Activated CD4-positive, alpha-beta T cell treated with anti-CD3 and anti-CD28 coated beads, Interleukin-2, amount 50 U/mL, for 4 hours (primary cell): Measurements from ENCODE around the gene TBC1D1.

Experiments
- DNase-seq, 2 experiments: peaks; one replicate each; pipeline ENCODE4 v3.0.0-alpha.2; 2020

TBC1D1 gene

GRCh38 chr4:38132843-38133662 lies 242.2 kb downstream of the TBC1D1 start:
- DNase-seq, result no peak

- no peak for DNase-seq
Observed at GRCh38 chr4:38133711-38134480, 243.0 kb downstream of the TBC1D1 start.

- DNase-seq, result no peak
Observed at GRCh38 chr4:38135201-38135600, 244.3 kb downstream of the TBC1D1 start.

GRCh38 chr4:38136604-38137003 lies 245.7 kb downstream of the TBC1D1 start:
- no peak for DNase-seq

- DNase-seq, result no peak
Observed at GRCh38 chr4:38137080-38137479, 246.2 kb downstream of the TBC1D1 start.

- DNase-seq, result no peak
Observed at GRCh38 chr4:38138363-38138762, 247.5 kb downstream of the TBC1D1 start.

GRCh38 chr4:38139187-38139586 lies 248.3 kb downstream of the TBC1D1 start:
- DNase-seq, result no peak

GRCh38 chr4:38140643-38141203 lies 249.8 kb downstream of the TBC1D1 start:
- DNase-seq, result no peak

GRCh38 chr4:38141808-38142500 lies 251.1 kb downstream of the TBC1D1 start:
- DNase-seq, result no peak

GRCh38 chr4:38144031-38144430 lies 253.1 kb downstream of the TBC1D1 start:
- DNase-seq, result no peak

GRCh38 chr4:38145033-38145678 lies 254.3 kb downstream of the TBC1D1 start:
- DNase-seq, result no peak

GRCh38 chr4:38145741-38146140 lies 254.9 kb downstream of the TBC1D1 start:
- no peak for DNase-seq

GRCh38 chr4:38146383-38146782 lies 255.5 kb downstream of the TBC1D1 start:
- DNase-seq, result no peak

GRCh38 chr4:38149472-38149996 lies 258.6 kb downstream of the TBC1D1 start:
- DNase-seq, result no peak

GRCh38 chr4:38149997-38150671 lies 259.2 kb downstream of the TBC1D1 start:
- no peak for DNase-seq

GRCh38 chr4:38150766-38151165 lies 259.9 kb downstream of the TBC1D1 start:
- no peak for DNase-seq

GRCh38 chr4:38151873-38152272 lies 261.0 kb downstream of the TBC1D1 start:
- DNase-seq, result no peak

- no peak for DNase-seq
Observed at GRCh38 chr4:38152305-38152704, 261.4 kb downstream of the TBC1D1 start.

- no peak for DNase-seq
Observed at GRCh38 chr4:38152721-38153386, 262.0 kb downstream of the TBC1D1 start.

GRCh38 chr4:38153387-38153760 lies 262.5 kb downstream of the TBC1D1 start:
- DNase-seq, result no peak

- DNase-seq, result no peak
Observed at GRCh38 chr4:38154252-38154651, 263.4 kb downstream of the TBC1D1 start.
